Hepatocyte (in vitro differentiated cells): ENCODE measurements around the gene GALNT7. TPM values are rescaled to one million over a fixed set of nuclear protein-coding genes. Genes with fewer than 3 reads are reported as not detected.
A peak's percentile ranks its signal among the peaks of the same experiment; 100 is the strongest.

Source experiments
- DNase-seq: peaks from one replicate; pipeline ENCODE4 v3.0.0-alpha.2; 2016; ENCODE audit warnings: low spot score
- H2AFZ ChIP-seq: fragments of 200-600 bp; sonication (generic); 2 replicates; pipeline ENCODE4 v1.6.0; 2016; ENCODE audit warnings: antibody characterized with exemption, mild to moderate bottlenecking
- H3K27ac ChIP-seq: fragments of 200-600 bp; sonication (generic); 2 replicates; pipeline ENCODE4 v1.5.1; 2016; ENCODE audit warnings: mild to moderate bottlenecking
- H3K27me3 ChIP-seq: fragments of 200-600 bp; sonication (generic); 2 replicates; pipeline ENCODE4 v1.6.1; 2016
- H3K36me3 ChIP-seq: fragments of 200-600 bp; sonication (generic); replicated peaks from 2 replicates; pipeline ENCODE4 v1.5.1; 2016; ENCODE audit warnings: low read depth; ENCODE audit not compliant: insufficient read depth
- H3K4me1 ChIP-seq: fragments of 200-600 bp; sonication (generic); 2 replicates; pipeline ENCODE4 v1.5.1; 2016; ENCODE audit warnings: mild to moderate bottlenecking, moderate library complexity; ENCODE audit not compliant: insufficient read depth
- H3K4me2 ChIP-seq: fragments of 200-600 bp; sonication (generic); 2 replicates; pipeline ENCODE4 v1.6.0; 2016
- H3K4me3 ChIP-seq: fragments of 200-600 bp; sonication (generic); 2 replicates; pipeline ENCODE4 v1.5.1; 2016; ENCODE audit warnings: mild to moderate bottlenecking
- H3K79me2 ChIP-seq: fragments of 200-600 bp; sonication (generic); 2 replicates; pipeline ENCODE4 v1.6.0; 2017; ENCODE audit warnings: mild to moderate bottlenecking
- H3K9me2 ChIP-seq: fragments of 200-600 bp; sonication (generic); replicated peaks from 2 replicates; pipeline ENCODE4 v1.6.0; 2017; ENCODE audit warnings: mild to moderate bottlenecking; ENCODE audit not compliant: insufficient read depth
- H3K9me3 ChIP-seq: fragments of 200-600 bp; sonication (generic); 2 replicates; pipeline ENCODE4 v1.5.1; 2016; ENCODE audit warnings: low read depth, mild to moderate bottlenecking
- H4K20me1 ChIP-seq: fragments of 200-600 bp; sonication (generic); 2 replicates; pipeline ENCODE4 v1.6.0; 2016; ENCODE audit warnings: mild to moderate bottlenecking; ENCODE audit not compliant: insufficient read depth, poor library complexity, severe bottlenecking
- CTCF ChIP-seq: fragments of 200-600 bp; sonication (generic); IDR thresholded peaks from 2 replicates; pipeline ENCODE4 v1.5.1; 2016; ENCODE audit warnings: antibody characterized with exemption, mild to moderate bottlenecking; ENCODE audit not compliant: poor library complexity
- EZH2 ChIP-seq: fragments of 200-600 bp; sonication (generic); IDR thresholded peaks from 2 replicates; pipeline ENCODE4 v1.6.1; 2016; ENCODE audit warnings: antibody characterized with exemption, mild to moderate bottlenecking, borderline replicate concordance
- EZH2phosphoT487 ChIP-seq: fragments of 200-600 bp; sonication (generic); IDR thresholded peaks from one replicate; pipeline ENCODE4 v1.6.1; 2018; ENCODE audit warnings: antibody characterized with exemption, mild to moderate bottlenecking, low read depth, moderate library complexity; ENCODE audit not compliant: unreplicated experiment, severe bottlenecking
- WGBS: methylation state at CpG from one replicate; pipeline ENCODE4 v1.1.6; 2016; ENCODE audit warnings: low lambda C conversion rate; ENCODE audit errors: missing lambda C conversion rate; 5-methylcytosine and 5-hydroxymethylcytosine counted together
- microRNA counts: library from miRNA; unstranded; fragments of <30 nt; microRNA quantifications from one replicate; lab custom pipeline; 2017
- microRNA-seq: library from miRNA; unstranded; fragments of <30 nt; microRNA quantifications from one replicate; pipeline ENCODE4, GENCODE V29; 2017
- polyA plus RNA-seq: library from polyadenylated mRNA; unstranded; fragments of >200 nt; fragmentation: Nextera tagmentation; extraction: Ambion mirVana; gene quantifications from 2 replicates; pipeline ENCODE4 v1.2.1, GENCODE V29; 2016
- small RNA-seq: library from RNA; depleted of rRNA; stranded (forward); fragments of <200 nt; gene quantifications from one replicate; pipeline ENCODE3, GENCODE V24; 2014
- total RNA-seq: library from RNA; depleted of rRNA; stranded (reverse); fragments of >200 nt; gene quantifications from 2 replicates; pipeline ENCODE4 v1.2.3, GENCODE V29; 2014

GALNT7 gene
- total and polyA plus RNA-seq, 2 experiments from 2014 or later: 23.7 to 44.6 TPM

GRCh38 chr4:173370477-173371291 is 202.1 kb downstream of the GALNT7 start, which contains the start of gene SAP30:
Gene SAP30 (plus strand): TSS chr4:173370954. CDS start chr4:173371183, 229 bp downstream.
- H3K4me2 ChIP-seq: peak within 1 kb of the TSS; percentile 80
- 1% methylated on average over 55 of the region's 72 CpGs for WGBS
- H2AFZ ChIP-seq: peak within 1 kb of the TSS; percentile 77
- H3K9me3 ChIP-seq: no peaks in the 10 kb centered on the region
- DNase-seq: peak; percentile 99
- H4K20me1 ChIP-seq: no peaks in the 10 kb centered on the region
- H3K9me2 ChIP-seq: no peaks in the 10 kb centered on the region
- TF ChIP-seq EZH2 (no peak), CTCF (no peak), EZH2phosphoT487 (no peak)
- H3K27ac ChIP-seq: peak within 1 kb of the TSS; percentile 90
- no peaks in the 10 kb centered on the region for H3K27me3 ChIP-seq
- H3K36me3 ChIP-seq: no peaks in the 10 kb centered on the region
- H3K4me3 ChIP-seq: peak within 1 kb of the TSS; percentile 91
- no peaks in the 10 kb centered on the region for H3K4me1 ChIP-seq
- peaks cover 29% of the 10 kb centered on the region for H3K79me2 ChIP-seq

GRCh38 chr4:173371292-173372192 is 202.9 kb downstream of the GALNT7 start:
- Histone ChIP-seq H3K4me3 (peak overlapping the region; percentile 91), H3K27ac (peak overlapping the region; percentile 90), H3K36me3 (no peaks in the 10 kb centered on the region), H3K4me2 (peak overlapping the region; percentile 80), H3K9me2 (no peaks in the 10 kb centered on the region), H4K20me1 (no peaks in the 10 kb centered on the region), H3K9me3 (no peaks in the 10 kb centered on the region), H2AFZ (peak overlapping the region; percentile 44), H3K27me3 (no peaks in the 10 kb centered on the region), H3K4me1 (no peaks in the 10 kb centered on the region), H3K79me2 (peaks cover 37% of the 10 kb centered on the region)
- DNase-seq: peak; percentile 78
- WGBS: under 1% methylated on average over 37 of the region's 68 CpGs
- TF ChIP-seq CTCF (no peak), EZH2 (no peak), EZH2phosphoT487 (no peak)

MicroRNAs within 50 kb of the gene (microRNA counts, 767-probe panel; counts per million panel counts)
- not detected for microRNA hsa-miR-548t-5p (lab: Ali Mortazavi, UCI)

Small RNA genes lying within 50 kb of the gene (microRNA-seq; reads per million reads assigned to microRNA genes)
- gene MIR548T: not detected

Small RNA genes lying within 50 kb of the gene (small RNA-seq; reads per million reads assigned to genes)
- gene MIR548T: not detected
- gene RN7SL253P: not detected

Other genes with a start within 250 kb of the GALNT7 start
- 50.9 and 62.3 TPM in 2 replicates for gene HMGB2, start 165.5 kb downstream of the GALNT7 start, total RNA-seq
- gene HMGB2, start 165.5 kb downstream of the GALNT7 start, polyA plus RNA-seq: 84.4 and 87.0 TPM in 2 replicates
- 16.5 and 17.5 TPM in 2 replicates for gene SAP30, start 202.1 kb downstream of the GALNT7 start, total RNA-seq
- 26.4 and 28.2 TPM in 2 replicates for gene SAP30, start 202.1 kb downstream of the GALNT7 start, polyA plus RNA-seq
- 2.1 and 3.5 TPM in 2 replicates for gene SCRG1, start 230.3 kb downstream of the GALNT7 start, total RNA-seq
- 5.1 and 6.1 TPM in 2 replicates for gene SCRG1, start 230.3 kb downstream of the GALNT7 start, polyA plus RNA-seq